Activated naive CD4-positive, alpha-beta T cell treated with anti-CD3 and anti-CD28 coated beads, Interleukin-2, amount 50 U/mL, for 16 hours (primary cell): Measurements from ENCODE around the gene RNU6-9.

Source experiments
- DNase-seq: peaks from one replicate; pipeline ENCODE4 v3.0.0-alpha.2; 2020

Gene RNU6-9

GRCh38 chr19:937259-937694 is 44.0 kb downstream of the RNU6-9 start:
- DNase-seq, result peak; percentile 48

GRCh38 chr19:938233-938923 is 45.1 kb downstream of the RNU6-9 start:
- DNase-seq, result no peak

- no peak for DNase-seq
Measured at GRCh38 chr19:939439-939838, 46.2 kb downstream of the RNU6-9 start.

GRCh38 chr19:939922-940321 is 46.6 kb downstream of the RNU6-9 start:
- no peak for DNase-seq

GRCh38 chr19:940591-941291 is 47.5 kb downstream of the RNU6-9 start:
- DNase-seq, result peak; percentile 74

- no peak for DNase-seq
Measured at GRCh38 chr19:941292-942132, 48.2 kb downstream of the RNU6-9 start.

GRCh38 chr19:942133-942645 is 48.9 kb downstream of the RNU6-9 start:
- no peak for DNase-seq
